ENCODE results near the gene UBTD1. TPM values are rescaled to one million over a fixed set of nuclear protein-coding genes. Genes with fewer than 3 reads are reported as not detected.
"Not testable (repeated sequence)": the region's sequence is repeated elsewhere in the genome, so short reads cannot be mapped to it uniquely, and the experiment has no call there.

The UBTD1 gene
- total RNA-seq, 1 donor from 2014 or later: 32.5 TPM

DNA sequence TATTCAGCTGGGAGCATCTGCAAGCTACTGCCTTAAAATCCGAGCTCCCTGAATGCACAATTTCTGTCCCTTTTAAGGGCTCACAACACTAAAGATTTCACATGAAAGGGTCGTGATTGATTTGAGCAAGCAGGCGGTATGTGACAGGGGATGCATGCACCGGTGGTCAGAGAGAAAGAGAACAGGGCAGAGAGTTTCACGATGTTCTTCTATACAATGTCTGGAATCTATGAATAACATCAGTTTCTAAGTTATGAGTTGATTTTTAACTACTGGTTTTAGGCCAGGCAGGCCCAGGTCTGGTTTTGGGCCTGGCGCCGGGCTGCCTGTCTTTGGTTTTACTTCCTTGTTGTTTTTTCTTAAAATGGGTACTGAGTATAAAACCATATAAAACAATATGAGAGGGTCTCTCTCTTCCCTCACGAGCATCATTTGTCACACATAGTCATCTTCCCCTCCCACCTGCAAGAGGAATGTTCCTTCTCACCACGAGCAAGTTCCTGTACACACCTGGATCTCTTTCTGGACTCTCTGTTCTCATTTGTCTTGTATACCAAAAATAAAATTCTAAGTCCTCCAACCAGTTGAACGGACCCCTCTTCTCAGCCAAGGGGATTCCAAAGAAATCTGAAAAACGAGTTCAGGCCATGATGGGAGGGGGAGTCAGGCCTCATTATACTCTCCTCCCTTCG lies 62.8 kb downstream of the UBTD1 start:
- not testable (repeated sequence) for H3K36me3 ChIP-seq (ENCODE audit: control insufficient read depth, insufficient read depth, low read length); H3K27me3 ChIP-seq (ENCODE audit: control insufficient read depth, insufficient read depth, low read length); H3K4me3 ChIP-seq (ENCODE audit: low read depth, low read length); DNase-seq (ENCODE audit: low read depth)

- DNase-seq (ENCODE audit: low read depth): not testable (repeated sequence)
Observed at GRCh38 chr10:97562329-97562728, 63.6 kb downstream of the UBTD1 start.

DNA sequence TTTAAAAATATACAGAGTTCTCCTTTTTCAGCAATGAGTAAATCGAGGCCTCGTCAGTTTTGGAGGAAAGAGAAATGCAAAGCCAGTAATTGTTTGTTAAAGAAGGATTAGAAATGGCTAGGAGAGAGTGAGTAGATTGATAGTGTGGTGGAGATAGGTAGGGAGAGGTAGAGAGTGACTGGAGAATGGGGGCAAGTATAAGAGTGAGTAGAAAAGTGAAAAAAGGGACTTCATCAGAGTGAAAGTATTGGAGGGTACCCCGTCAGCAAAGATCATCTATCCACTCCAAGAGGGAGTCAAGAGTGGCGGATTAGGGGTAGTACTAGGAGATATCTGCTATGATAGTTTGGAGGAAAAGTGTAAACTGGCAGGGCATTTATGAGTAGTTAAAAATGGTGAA lies 64.6 kb downstream of the UBTD1 start:
- H3K36me3 ChIP-seq (ENCODE audit: control insufficient read depth, insufficient read depth, low read length): no peaks in the 10 kb centered on the region
- H3K4me3 ChIP-seq (ENCODE audit: low read depth, low read length): no peak overlapping the region
- H3K27me3 ChIP-seq (ENCODE audit: control insufficient read depth, insufficient read depth, low read length): no peaks in the 10 kb centered on the region
- no peak for DNase-seq (ENCODE audit: low read depth)
- TF ChIP-seq, protein P1, sequence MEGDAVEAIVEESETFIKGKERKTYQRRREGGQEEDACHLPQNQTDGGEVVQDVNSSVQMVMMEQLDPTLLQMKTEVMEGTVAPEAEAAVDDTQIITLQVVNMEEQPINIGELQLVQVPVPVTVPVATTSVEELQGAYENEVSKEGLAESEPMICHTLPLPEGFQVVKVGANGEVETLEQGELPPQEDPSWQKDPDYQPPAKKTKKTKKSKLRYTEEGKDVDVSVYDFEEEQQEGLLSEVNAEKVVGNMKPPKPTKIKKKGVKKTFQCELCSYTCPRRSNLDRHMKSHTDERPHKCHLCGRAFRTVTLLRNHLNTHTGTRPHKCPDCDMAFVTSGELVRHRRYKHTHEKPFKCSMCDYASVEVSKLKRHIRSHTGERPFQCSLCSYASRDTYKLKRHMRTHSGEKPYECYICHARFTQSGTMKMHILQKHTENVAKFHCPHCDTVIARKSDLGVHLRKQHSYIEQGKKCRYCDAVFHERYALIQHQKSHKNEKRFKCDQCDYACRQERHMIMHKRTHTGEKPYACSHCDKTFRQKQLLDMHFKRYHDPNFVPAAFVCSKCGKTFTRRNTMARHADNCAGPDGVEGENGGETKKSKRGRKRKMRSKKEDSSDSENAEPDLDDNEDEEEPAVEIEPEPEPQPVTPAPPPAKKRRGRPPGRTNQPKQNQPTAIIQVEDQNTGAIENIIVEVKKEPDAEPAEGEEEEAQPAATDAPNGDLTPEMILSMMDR (IDR thresholded peaks at IDR 0.05; ENCODE audit: insufficient read depth, low read length, poor library complexity, severe bottlenecking): no peak

More at GRCh38 chr10:97562329-97562728, 63.6 kb downstream of the UBTD1 start:
- not testable (repeated sequence) for H3K36me3 ChIP-seq (ENCODE audit: control insufficient read depth, insufficient read depth, low read length); H3K4me3 ChIP-seq (ENCODE audit: low read depth, low read length); H3K27me3 ChIP-seq (ENCODE audit: control insufficient read depth, insufficient read depth, low read length)

- H3K4me3 ChIP-seq (ENCODE audit: low read depth, low read length): no peak overlapping the region
- TF ChIP-seq, protein P1 (IDR thresholded peaks at IDR 0.05; ENCODE audit: insufficient read depth, low read length, poor library complexity, severe bottlenecking): no peak
- DNase-seq (ENCODE audit: low read depth): no peak
- H3K36me3 ChIP-seq (ENCODE audit: control insufficient read depth, insufficient read depth, low read length): no peaks in the 10 kb centered on the region
- H3K27me3 ChIP-seq (ENCODE audit: control insufficient read depth, insufficient read depth, low read length): no peaks in the 10 kb centered on the region
Observed at GRCh38 chr10:97564776-97565175, 66.1 kb downstream of the UBTD1 start.

DNA sequence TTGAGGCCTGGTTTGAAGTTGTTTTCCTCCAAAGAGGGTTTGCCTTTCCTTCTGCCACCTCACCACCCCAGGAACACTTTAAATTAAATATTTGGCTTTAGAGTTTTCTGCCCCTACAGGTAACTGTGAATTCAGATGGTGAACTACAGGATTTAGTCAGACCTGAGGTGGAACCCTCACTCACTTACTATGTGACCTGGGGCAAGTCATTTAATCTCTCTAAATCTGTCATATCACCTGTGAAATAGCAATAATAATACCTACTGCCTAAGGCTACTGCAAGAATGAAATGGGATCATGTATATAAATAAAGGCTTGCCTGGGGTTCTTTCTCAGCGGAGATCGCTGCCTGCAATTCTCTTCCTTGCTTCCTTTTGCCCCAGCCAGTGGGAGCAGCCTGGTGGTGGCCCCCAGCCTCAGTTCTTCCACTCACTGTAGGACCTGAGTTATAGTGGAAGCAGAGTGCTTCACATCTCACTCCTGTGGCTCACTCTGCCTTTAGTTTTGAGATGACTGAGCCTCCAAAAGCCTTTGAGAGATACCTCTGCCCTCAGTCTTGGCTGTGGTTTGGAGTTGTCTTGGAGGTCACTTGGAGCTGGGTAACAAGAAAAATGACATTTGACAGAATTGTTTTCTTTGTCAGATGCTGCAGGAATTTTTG lies 67.7 kb downstream of the UBTD1 start:
- no peak for DNase-seq (ENCODE audit: low read depth)
- no peaks in the 10 kb centered on the region for H3K27me3 ChIP-seq (ENCODE audit: control insufficient read depth, insufficient read depth, low read length)
- H3K4me3 ChIP-seq (ENCODE audit: low read depth, low read length): no peak overlapping the region
- TF ChIP-seq, protein P1 (IDR thresholded peaks at IDR 0.05; ENCODE audit: insufficient read depth, low read length, poor library complexity, severe bottlenecking): no peak
- H3K36me3 ChIP-seq (ENCODE audit: control insufficient read depth, insufficient read depth, low read length): peaks cover 1% of the 10 kb centered on the region

DNA sequence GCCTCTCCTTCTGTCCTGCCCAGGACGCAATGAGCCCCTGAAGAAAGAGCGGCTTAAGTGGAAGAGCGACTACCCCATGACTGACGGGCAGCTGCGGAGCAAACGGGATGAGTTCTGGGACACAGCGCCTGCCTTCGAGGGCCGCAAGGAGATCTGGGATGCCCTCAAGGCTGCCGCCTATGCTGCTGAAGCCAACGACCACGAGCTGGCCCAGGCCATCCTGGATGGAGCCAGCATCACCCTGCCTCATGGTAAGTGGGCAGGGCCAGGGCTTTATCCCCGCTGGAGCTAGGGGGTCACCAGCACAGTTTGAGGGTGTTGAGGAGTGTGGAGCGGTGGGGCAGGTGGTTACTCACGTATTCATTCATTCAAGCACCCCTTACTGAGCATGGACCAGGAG lies 69.2 kb downstream of the UBTD1 start:
- peaks cover 1% of the 10 kb centered on the region for H3K36me3 ChIP-seq (ENCODE audit: control insufficient read depth, insufficient read depth, low read length)
- DNase-seq (ENCODE audit: low read depth): no peak
- H3K27me3 ChIP-seq (ENCODE audit: control insufficient read depth, insufficient read depth, low read length): no peaks in the 10 kb centered on the region
- no peak overlapping the region for H3K4me3 ChIP-seq (ENCODE audit: low read depth, low read length)
- TF ChIP-seq, protein P1 (IDR thresholded peaks at IDR 0.05; ENCODE audit: insufficient read depth, low read length, poor library complexity, severe bottlenecking): no peak

All from kidney epithelial cell (primary cell).